GM19463 (cell line): ENCODE data around the gene CORO2B.
"Not testable (repeated sequence)": the region's sequence is repeated elsewhere in the genome, so short reads cannot be mapped to it uniquely, and the experiment has no call there.

Experiments
- ATAC-seq: cut with Tn5 transposase; IDR thresholded peaks from one replicate; pipeline ENCODE4 v1.9.1; 2021; ENCODE audit warnings: mild to moderate bottlenecking, moderate library complexity; ENCODE audit not compliant: unreplicated experiment

Gene CORO2B

GRCh38 chr15:68718468-68718867 is 139.7 kb downstream of the CORO2B start:
- ATAC-seq = no peak

GRCh38 chr15:68719051-68719450 is 140.3 kb downstream of the CORO2B start:
- ATAC-seq = no peak

GRCh38 chr15:68719672-68720071 is 140.9 kb downstream of the CORO2B start:
- ATAC-seq = no peak

- no peak for ATAC-seq
Observed at GRCh38 chr15:68721886-68722285, 143.1 kb downstream of the CORO2B start.

- ATAC-seq = no peak
Observed at GRCh38 chr15:68725736-68726135, 146.9 kb downstream of the CORO2B start.

GRCh38 chr15:68726246-68726645 is 147.5 kb downstream of the CORO2B start:
- ATAC-seq = no peak

GRCh38 chr15:68729789-68730411 is 151.1 kb downstream of the CORO2B start:
- ATAC-seq = no peak

GRCh38 chr15:68730471-68730919 is 151.7 kb downstream of the CORO2B start:
- no peak for ATAC-seq

GRCh38 chr15:68730976-68731897 is 152.4 kb downstream of the CORO2B start:
- ATAC-seq = no peak

GRCh38 chr15:68732451-68732850 is 153.7 kb downstream of the CORO2B start:
- ATAC-seq = no peak

- no peak for ATAC-seq
Observed at GRCh38 chr15:68733666-68734065, 154.9 kb downstream of the CORO2B start.

- ATAC-seq = no peak
Observed at GRCh38 chr15:68734352-68734751, 155.6 kb downstream of the CORO2B start.

GRCh38 chr15:68734881-68735280 is 156.1 kb downstream of the CORO2B start:
- no peak for ATAC-seq

GRCh38 chr15:68735610-68736009 is 156.8 kb downstream of the CORO2B start:
- no peak for ATAC-seq

- ATAC-seq = no peak
Observed at GRCh38 chr15:68739390-68740080, 160.7 kb downstream of the CORO2B start.

- ATAC-seq = no peak
Observed at GRCh38 chr15:68743256-68743655, 164.5 kb downstream of the CORO2B start.

GRCh38 chr15:68749365-68749764 is 170.6 kb downstream of the CORO2B start:
- ATAC-seq = no peak

- ATAC-seq = no peak
Observed at GRCh38 chr15:68749793-68750192, 171.0 kb downstream of the CORO2B start.

GRCh38 chr15:68751622-68752021 is 172.8 kb downstream of the CORO2B start:
- no peak for ATAC-seq

GRCh38 chr15:68755731-68756130 is 176.9 kb downstream of the CORO2B start:
- ATAC-seq = no peak

GRCh38 chr15:68759982-68760579 is 181.3 kb downstream of the CORO2B start:
- ATAC-seq = not testable (repeated sequence)
